K562 (cell line): Measurements from ENCODE around the gene EHMT2. TPM values are rescaled to one million over a fixed set of nuclear protein-coding genes. Genes with fewer than 3 reads are reported as not detected.

Source experiments
- ATAC-seq: fragments of 200-7000 bp; cut with Tn5 transposase; 3 replicates; pipeline ENCODE4 v1.9.1; 2020; ENCODE audit warnings: moderate library complexity
- BruUV-seq: library from RNA; stranded (reverse); fragments of 400-500 nt; replicated peaks from 2 replicates; lab custom pipeline; 2021; lab: Mats Ljungman, UMichigan
- CTCF ChIA-PET: fragments of 300-600 bp; formaldehyde crosslinking; extraction: SDS; loops from one replicate; lab custom pipeline; 2021; ENCODE audit warnings: low intra/inter-chr PET ratio; lab: Yijun Ruan, JAX
- POLR2A ChIA-PET: fragments of 300-600, 350-650 bp; sonication (Branson Sonifier 250); formaldehyde crosslinking; extraction: SDS; loops from one replicate; lab custom pipeline; 2021; ENCODE audit warnings: antibody characterized with exemption, inconsistent platforms; lab: Yijun Ruan, JAX
- DNase-seq, 4 experiments: peaks; one replicate each; pipeline versions ENCODE4 v3.0.0 to v3.0.0-alpha.2; 2011 to 2018; ENCODE audit warnings: low spot score in 3 of 4, mixed read lengths in 3 of 4; ENCODE audit errors: extremely low read depth in 1 of 4
- FAIRE-seq: peaks from 2 replicates; lab custom pipeline; 2011; peaks lifted over from hg19 to GRCh38; lab: Jason Lieb, UNC
- H2AFZ ChIP-seq: 2 replicates; pipeline ENCODE4 v1.6.0; 2011; ENCODE audit warnings: low read depth, low read length, control low read depth, inconsistent platforms
- H3K27ac ChIP-seq: fragments of 200-600 bp; 3 replicates; pipeline ENCODE4 v1.8.0; 2011; ENCODE audit warnings: low read depth, mild to moderate bottlenecking, control low read depth, inconsistent platforms, low read length, moderate library complexity, mixed read lengths; ENCODE audit errors: extremely low read depth
- H3K27me3 ChIP-seq, 2 experiments: fragments of 300-600 bp in 1 of 2; 2 replicates in 1 of 2; 3 replicates in 1 of 2; pipeline versions ENCODE4 v1.6.0 to v1.8.0; 2011; ENCODE audit warnings: inconsistent platforms in 2 of 2, low read length in 2 of 2, mild to moderate bottlenecking in 1 of 2, mixed read lengths in 1 of 2, moderate library complexity in 1 of 2; ENCODE audit not compliant: control insufficient read depth in 2 of 2, insufficient read depth in 2 of 2
- H3K36me3 ChIP-seq: fragments of 300-600 bp; 3 replicates; pipeline ENCODE4 v1.8.0; 2011; ENCODE audit warnings: mild to moderate bottlenecking, low read length, inconsistent platforms; ENCODE audit not compliant: control insufficient read depth, insufficient read depth
- H3K4me1 ChIP-seq, 2 experiments: fragments of 200-600 bp in 1 of 2; replicated peaks in 1 of 2; 2 replicates in 1 of 2; 3 replicates in 1 of 2; pipeline versions ENCODE4 v1.5.1 to v1.8.0; 2011; ENCODE audit warnings: inconsistent platforms in 2 of 2, low read length in 2 of 2, mild to moderate bottlenecking in 1 of 2, mixed read lengths in 1 of 2, moderate library complexity in 1 of 2; ENCODE audit not compliant: control insufficient read depth in 2 of 2, insufficient read depth in 2 of 2
- H3K4me2 ChIP-seq: 2 replicates; pipeline ENCODE4 v1.6.1; 2011; ENCODE audit warnings: low read length, control low read depth, inconsistent platforms, mixed read lengths; ENCODE audit not compliant: insufficient read depth
- H3K4me3 ChIP-seq: fragments of 200-600 bp; sonication (generic), shearing (Covaris generic); 2 replicates; pipeline ENCODE4 v1.5.1; 2016; ENCODE audit warnings: control low read depth, inconsistent platforms
- H3K79me2 ChIP-seq: fragments of 200-600 bp; 3 replicates; pipeline ENCODE4 v1.8.0; 2011; ENCODE audit warnings: low read length, inconsistent platforms; ENCODE audit not compliant: control insufficient read depth, insufficient read depth
- H3K9ac ChIP-seq, 2 experiments: 2 replicates each; pipeline versions ENCODE4 v1.6.0 to v1.6.1; 2011; ENCODE audit warnings: low read depth in 2 of 2, low read length in 2 of 2, control low read depth in 1 of 2, inconsistent platforms in 1 of 2, mild to moderate bottlenecking in 1 of 2, mixed read lengths in 1 of 2; ENCODE audit not compliant: insufficient read depth in 1 of 2
- H3K9me1 ChIP-seq: one replicate; pipeline ENCODE4 v1.6.0; 2011; ENCODE audit warnings: inconsistent platforms, mild to moderate bottlenecking, low read length, moderate library complexity; ENCODE audit not compliant: control insufficient read depth, insufficient read depth
- H3K9me3 ChIP-seq: replicated peaks from 2 replicates; pipeline ENCODE4 v1.5.1; 2011; ENCODE audit warnings: low read depth, low read length, inconsistent platforms; ENCODE audit not compliant: control insufficient read depth, insufficient read depth
- H4K20me1 ChIP-seq: replicated peaks from 2 replicates; pipeline ENCODE4 v1.6.1; 2011; ENCODE audit warnings: low read length, inconsistent platforms, mixed read lengths; ENCODE audit not compliant: control insufficient read depth, insufficient read depth
- TGIF2 ChIP-seq: sonication (generic); formaldehyde crosslinking; IDR thresholded peaks from 2 replicates; pipeline ENCODE4 v1.8.1; 2022; ENCODE audit warnings: mild to moderate bottlenecking, missing genetic modification reagents, moderate library complexity
- ZNF12 ChIP-seq: sonication (generic); formaldehyde crosslinking; IDR thresholded peaks from 2 replicates; pipeline ENCODE4 v1.4.0; 2020; ENCODE audit warnings: mild to moderate bottlenecking, missing genetic modification reagents
- ZNF316 ChIP-seq: fragments of 450-650 bp; IDR thresholded peaks from 2 replicates; pipeline ENCODE4 v1.6.1; 2016
- WGBS: fragments of 100-300 bp; shearing (Covaris generic); methylation state at CpG from one replicate; pipeline ENCODE4 v1.1.6; 2016; ENCODE audit warnings: low coverage, mixed read lengths; ENCODE audit not compliant: insufficient coverage; ENCODE audit errors: missing lambda C conversion rate; 5-methylcytosine and 5-hydroxymethylcytosine counted together
- in situ Hi-C: fragments of 300-500 bp; cut with MboI; formaldehyde crosslinking; loops from 4 replicates; pipeline ENCODE4 v1.15.0; 2018; ENCODE audit warnings: inconsistent platforms, mixed read lengths
- intact Hi-C: fragments of 100-400 bp; cut with micrococcal nuclease; formaldehyde crosslinking; loops from 2 replicates; pipeline ENCODE4 v1.14.2; 2022
- polyA plus RNA-seq, 8 experiments: library from polyadenylated mRNA; depleted of rRNA in 4 of 8; stranded (reverse) in 5 of 8; unstranded in 3 of 8; fragments of >200 nt; fragmentation: Nextera tagmentation in 2 of 8; fragmentation: Illumina TruSeq in 1 of 8; extraction: Ambion mirVana in 2 of 8; extraction: Trizol in 1 of 8; gene quantifications; 2 replicates each; pipeline versions ENCODE4 v1.2.1 to v1.2.3, GENCODE V29; 2011 to 2014; ENCODE audit warnings: inconsistent platforms in 1 of 8, missing spikeins in 1 of 8
- total RNA-seq, 7 experiments: library from RNA; depleted of rRNA in 6 of 7; stranded (reverse); fragments of >200 nt in 6 of 7; fragmentation: Illumina TruSeq in 2 of 7; extraction: Trizol in 2 of 7; gene quantifications; 2 replicates each; pipeline versions ENCODE4 v1.2.1 to v1.2.3, GENCODE V29; 2011 to 2021; ENCODE audit warnings: low replicate concordance in 1 of 7

The EHMT2 gene
- total and polyA plus RNA-seq, 9 of the 15 experiments (the other 6 are each of a cell fraction or from before 2014, with no cell fraction given) = 2.1 to 63.8 (median 38.5) TPM

DNA sequence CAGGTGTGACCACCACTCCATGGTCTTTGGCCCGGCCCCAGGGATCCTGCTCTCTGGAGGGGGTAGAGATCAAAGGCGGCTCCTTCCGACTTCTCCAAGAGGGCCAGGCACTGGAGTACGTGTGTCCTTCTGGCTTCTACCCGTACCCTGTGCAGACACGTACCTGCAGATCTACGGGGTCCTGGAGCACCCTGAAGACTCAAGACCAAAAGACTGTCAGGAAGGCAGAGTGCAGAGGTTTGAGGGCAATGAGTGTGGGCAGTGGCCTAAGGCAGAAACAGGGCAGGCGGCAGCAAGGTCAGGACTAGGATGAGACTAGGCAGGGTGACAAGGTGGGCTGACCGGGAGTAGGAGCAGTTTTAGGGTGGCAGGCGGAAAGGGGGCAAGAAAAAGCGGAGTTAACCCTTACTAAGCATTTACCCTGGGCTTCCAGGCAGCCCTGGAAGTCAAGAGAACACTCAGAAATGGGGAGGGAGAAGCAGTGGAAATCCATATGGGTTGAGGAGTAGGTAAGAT, 48.9 kb upstream of the EHMT2 start:
- peaks cover 16 to 24% of the 10 kb centered on the region in 2 experiments for H3K4me1 ChIP-seq
- ATAC-seq (no peak), DNase-seq (no peak), FAIRE-seq (no peak)
- H3K4me2 ChIP-seq = no peak overlapping the region
- intact Hi-C loops = loop anchor here (5.0 kb wide), 1 partner anchor 44 kb away; the partner anchor contains the start of gene ZBTB12
- 0 out of 4 replicates have a peak overlapping the region, but pooled peaks of 1 of the 2 experiments have one; percentile 17 for H3K9ac ChIP-seq
- no peak overlapping the region for H3K27ac ChIP-seq
- ChIA-PET CTCF (no interaction called here), POLR2A (interaction anchor here (0.7 to 1.2 kb wide), 3 partner anchors 11 to 97 kb away, joined by 3 to 6 read pairs (median 5); partner anchors contain the start of gene DXO)
- no TSS peak for BruUV-seq
- no peaks in the 10 kb centered on the region for H3K79me2 ChIP-seq
- H3K36me3 ChIP-seq = peaks cover 7% of the 10 kb centered on the region
- H3K9me3 ChIP-seq = no peaks in the 10 kb centered on the region
- H3K27me3 ChIP-seq = peaks cover 2 to 26% of the 10 kb centered on the region in 2 experiments; a peak in 3 of 5 replicates
- no peak overlapping the region for H2AFZ ChIP-seq
- WGBS = 62% methylated on average over 11 of the region's 11 CpGs
- in situ Hi-C loops = no loop called here
- no peak overlapping the region for H3K4me3 ChIP-seq
- H4K20me1 ChIP-seq = no peaks in the 10 kb centered on the region
- H3K9me1 ChIP-seq = peaks cover 7% of the 10 kb centered on the region
- TF ChIP-seq TGIF2 (CRISPR knock-in tag) (no peak), ZNF316 (0 out of 2 replicates have a peak, but pooled peaks have one; percentile 10), ZNF12 (CRISPR knock-in tag) (no peak)
